DOHH2 (cell line): ENCODE results near the gene FYCO1.

Source experiments
- H3F3A ChIP-seq: fragments of 200-600 bp; sonication (generic), shearing (Covaris generic); 2 replicates; pipeline ENCODE4 v1.6.0; 2016; ENCODE audit warnings: antibody characterized with exemption, mild to moderate bottlenecking; ENCODE audit not compliant: control insufficient read depth, insufficient read depth
- H3K27ac ChIP-seq: fragments of 200-600 bp; sonication (generic); 2 replicates; pipeline ENCODE4 v1.5.1; 2014; ENCODE audit warnings: low read depth, mild to moderate bottlenecking, low read length, moderate library complexity
- H3K27me3 ChIP-seq: fragments of 200-600 bp; sonication (generic); 2 replicates; pipeline ENCODE4 v1.6.1; 2014; ENCODE audit warnings: mild to moderate bottlenecking, low read length, mixed read lengths; ENCODE audit not compliant: control insufficient read depth
- H3K36me3 ChIP-seq: fragments of 200-600 bp; sonication (generic); 2 replicates; pipeline ENCODE4 v1.6.1; 2014; ENCODE audit warnings: mild to moderate bottlenecking, low read length, moderate library complexity, mixed read lengths; ENCODE audit not compliant: control insufficient read depth
- H3K4me1 ChIP-seq: fragments of 200-600 bp; sonication (generic); 2 replicates; pipeline ENCODE4 v1.6.1; 2014; ENCODE audit warnings: mild to moderate bottlenecking, low read length, mixed read lengths; ENCODE audit not compliant: control insufficient read depth
- H3K4me2 ChIP-seq: fragments of 200-600 bp; sonication (generic); 2 replicates; pipeline ENCODE4 v1.6.0; 2014; ENCODE audit warnings: mild to moderate bottlenecking, low read length, moderate library complexity
- H3K4me3 ChIP-seq: fragments of 200-600 bp; sonication (generic); 2 replicates; pipeline ENCODE4 v1.5.1; 2014; ENCODE audit warnings: mild to moderate bottlenecking, low read length, mixed read lengths
- H3K79me2 ChIP-seq: fragments of 200-600 bp; sonication (generic); 2 replicates; pipeline ENCODE4 v1.6.1; 2014; ENCODE audit warnings: mild to moderate bottlenecking, low read length, mixed read lengths; ENCODE audit not compliant: control insufficient read depth
- H3K9me2 ChIP-seq: fragments of 200-600 bp; sonication (generic); replicated peaks from 2 replicates; pipeline ENCODE4 v1.6.1; 2014; ENCODE audit warnings: mild to moderate bottlenecking, low read length, mixed read lengths; ENCODE audit not compliant: control insufficient read depth
- H3K9me3 ChIP-seq: fragments of 200-600 bp; sonication (generic); 2 replicates; pipeline ENCODE4 v1.6.1; 2014; ENCODE audit warnings: antibody characterized with exemption, low read length, mixed read lengths; ENCODE audit not compliant: control insufficient read depth, insufficient read depth
- H4K20me1 ChIP-seq: fragments of 200-600 bp; sonication (generic); 2 replicates; pipeline ENCODE4 v1.6.0; 2014; ENCODE audit warnings: low read depth, mild to moderate bottlenecking, antibody characterized with exemption, low read length, moderate library complexity; ENCODE audit not compliant: control insufficient read depth, insufficient read depth
- EZH2phosphoT487 ChIP-seq: fragments of 200-600 bp; sonication (generic); IDR thresholded peaks from 2 replicates; pipeline ENCODE4 v1.6.1; 2017; ENCODE audit warnings: borderline replicate concordance, mild to moderate bottlenecking, antibody characterized with exemption, low read length, moderate library complexity, mixed read lengths
- TF ChIP-seq, protein P1 (sequence below): fragments of 200-600 bp; sonication (generic); IDR thresholded peaks from one replicate; pipeline ENCODE4 v1.5.1; 2014; ENCODE audit warnings: antibody characterized with exemption, mild to moderate bottlenecking, low read depth, low read length; ENCODE audit not compliant: poor library complexity, severe bottlenecking

FYCO1 gene

DNA sequence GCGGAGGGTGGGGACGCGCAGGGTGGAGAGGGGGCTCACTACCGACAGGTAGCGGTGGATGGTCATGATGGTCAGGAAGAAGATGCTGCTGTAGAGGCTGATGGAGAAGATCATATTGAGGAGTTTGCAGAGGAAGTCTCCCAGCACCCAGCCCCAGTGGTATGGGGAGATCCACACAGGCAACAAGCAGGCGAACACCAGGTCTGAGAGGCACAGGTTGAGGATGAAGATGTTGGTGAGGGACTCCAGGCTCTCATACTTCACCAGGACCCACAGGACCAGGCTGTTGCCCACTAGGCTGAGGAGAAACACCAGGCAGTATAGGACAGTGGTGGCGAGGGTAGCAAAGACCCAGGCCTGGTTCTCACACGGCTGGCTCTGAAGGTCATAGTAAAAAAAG, 25.9 kb upstream of the FYCO1 start:
- no peaks in the 10 kb centered on the region for H3K36me3 ChIP-seq
- H3K27me3 ChIP-seq: no peaks in the 10 kb centered on the region
- H3K27ac ChIP-seq: no peak overlapping the region
- H3K9me2 ChIP-seq: no peaks in the 10 kb centered on the region
- H3K9me3 ChIP-seq: no peaks in the 10 kb centered on the region
- no peaks in the 10 kb centered on the region for H3K4me1 ChIP-seq
- H3K4me2 ChIP-seq: no peak overlapping the region
- H3K79me2 ChIP-seq: no peaks in the 10 kb centered on the region
- no peaks in the 10 kb centered on the region for H3F3A ChIP-seq
- H3K4me3 ChIP-seq: no peak overlapping the region
- no peak for TF ChIP-seq EZH2phosphoT487
- TF ChIP-seq, protein P1, sequence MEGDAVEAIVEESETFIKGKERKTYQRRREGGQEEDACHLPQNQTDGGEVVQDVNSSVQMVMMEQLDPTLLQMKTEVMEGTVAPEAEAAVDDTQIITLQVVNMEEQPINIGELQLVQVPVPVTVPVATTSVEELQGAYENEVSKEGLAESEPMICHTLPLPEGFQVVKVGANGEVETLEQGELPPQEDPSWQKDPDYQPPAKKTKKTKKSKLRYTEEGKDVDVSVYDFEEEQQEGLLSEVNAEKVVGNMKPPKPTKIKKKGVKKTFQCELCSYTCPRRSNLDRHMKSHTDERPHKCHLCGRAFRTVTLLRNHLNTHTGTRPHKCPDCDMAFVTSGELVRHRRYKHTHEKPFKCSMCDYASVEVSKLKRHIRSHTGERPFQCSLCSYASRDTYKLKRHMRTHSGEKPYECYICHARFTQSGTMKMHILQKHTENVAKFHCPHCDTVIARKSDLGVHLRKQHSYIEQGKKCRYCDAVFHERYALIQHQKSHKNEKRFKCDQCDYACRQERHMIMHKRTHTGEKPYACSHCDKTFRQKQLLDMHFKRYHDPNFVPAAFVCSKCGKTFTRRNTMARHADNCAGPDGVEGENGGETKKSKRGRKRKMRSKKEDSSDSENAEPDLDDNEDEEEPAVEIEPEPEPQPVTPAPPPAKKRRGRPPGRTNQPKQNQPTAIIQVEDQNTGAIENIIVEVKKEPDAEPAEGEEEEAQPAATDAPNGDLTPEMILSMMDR: no peak
- no peaks in the 10 kb centered on the region for H4K20me1 ChIP-seq

DNA sequence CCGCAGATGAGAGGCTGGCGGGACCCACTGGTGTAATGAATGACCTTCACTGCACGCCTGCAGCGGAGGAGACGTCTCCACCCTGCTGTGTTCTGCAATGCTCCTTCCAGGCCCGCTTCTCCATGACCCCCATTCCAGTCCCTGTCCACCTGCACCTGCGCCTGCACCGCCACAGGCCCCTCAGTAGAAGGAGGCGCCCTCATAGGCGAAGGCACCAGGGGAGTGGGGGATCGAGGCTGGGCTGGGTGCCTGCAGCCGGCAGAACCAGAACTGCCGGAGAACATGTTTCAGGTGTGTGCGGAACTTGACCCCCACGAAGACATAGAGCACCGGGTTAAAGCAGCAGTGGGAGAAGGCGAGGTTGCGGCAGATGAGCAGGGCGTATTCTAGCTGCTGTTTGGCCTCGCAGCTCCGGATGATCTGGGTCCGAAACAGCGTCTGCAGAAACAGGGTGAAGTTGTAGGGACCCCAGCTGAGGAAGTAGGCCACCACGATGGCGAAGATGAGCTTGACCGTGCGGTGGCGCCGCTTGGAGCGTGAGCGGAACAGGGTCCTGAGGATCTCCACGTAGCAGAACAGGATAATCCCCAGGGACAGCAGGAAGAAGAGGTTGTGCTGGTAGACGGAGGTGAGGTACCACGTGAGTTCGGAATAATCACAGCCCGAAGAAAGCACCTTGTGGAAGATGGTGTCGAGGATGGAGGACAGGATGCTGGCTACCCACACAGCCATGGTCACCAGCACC, 25.3 kb upstream of the FYCO1 start:
- Histone ChIP-seq H3K9me2 (no peaks in the 10 kb centered on the region), H3K36me3 (no peaks in the 10 kb centered on the region), H3K4me2 (no peak overlapping the region), H3K79me2 (no peaks in the 10 kb centered on the region), H3K9me3 (no peaks in the 10 kb centered on the region), H4K20me1 (no peaks in the 10 kb centered on the region), H3K4me3 (no peak overlapping the region), H3K27ac (no peak overlapping the region), H3F3A (no peaks in the 10 kb centered on the region), H3K27me3 (no peaks in the 10 kb centered on the region), H3K4me1 (no peaks in the 10 kb centered on the region)
- no peak for TF ChIP-seq EZH2phosphoT487
- TF ChIP-seq, protein P1: no peak

DNA sequence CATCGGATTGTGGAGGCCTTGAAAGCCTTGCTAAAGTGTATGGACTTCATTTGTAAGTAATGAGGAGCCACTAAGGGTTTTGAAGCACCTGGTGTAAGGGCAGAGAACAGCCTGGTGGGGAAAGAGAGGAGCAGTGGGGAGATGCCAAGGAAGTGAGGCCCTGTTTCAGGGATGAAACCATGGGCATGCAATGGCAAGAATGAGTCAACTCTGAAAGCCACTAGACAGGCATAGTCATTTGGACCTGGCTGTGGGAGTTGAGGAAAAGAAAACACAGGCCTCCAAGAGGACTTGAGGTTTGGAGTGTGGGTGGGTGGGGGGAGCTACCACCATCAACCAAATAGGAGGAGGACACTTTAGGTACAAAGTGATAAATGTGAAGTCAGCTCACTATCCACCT, 24.1 kb upstream of the FYCO1 start:
- H3K27me3 ChIP-seq: no peaks in the 10 kb centered on the region
- no peaks in the 10 kb centered on the region for H3K4me1 ChIP-seq
- H3K79me2 ChIP-seq: no peaks in the 10 kb centered on the region
- H4K20me1 ChIP-seq: no peaks in the 10 kb centered on the region
- H3K36me3 ChIP-seq: no peaks in the 10 kb centered on the region
- H3K27ac ChIP-seq: no peak overlapping the region
- no peaks in the 10 kb centered on the region for H3K9me3 ChIP-seq
- no peak overlapping the region for H3K4me2 ChIP-seq
- TF ChIP-seq, protein P1: no peak
- no peak for TF ChIP-seq EZH2phosphoT487
- no peak overlapping the region for H3K4me3 ChIP-seq
- no peaks in the 10 kb centered on the region for H3K9me2 ChIP-seq
- H3F3A ChIP-seq: no peaks in the 10 kb centered on the region
